Spleen (tissue), 7 donors: ENCODE measurements around the gene PRKCZ.

ENCODE experiments used
- POLR2A ChIP-seq, 3 donors: fragments of 450-650 bp; IDR thresholded peaks; one replicate each; pipeline ENCODE4 v1.5.1; 2017; ENCODE audit warnings: antibody characterized with exemption in 3 of 3, mild to moderate bottlenecking in 1 of 3
- POLR2AphosphoS5 ChIP-seq, 3 donors: sonication (generic); formaldehyde crosslinking; IDR thresholded peaks; one replicate each; pipeline ENCODE4 v1.5.1; 2017; ENCODE audit warnings: antibody characterized with exemption in 3 of 3
- TF ChIP-seq, protein P1 (sequence below), 11 experiments: fragments of 200-600 bp in 7 of 11; fragments of 450-650 bp in 4 of 11; sonication (generic) in 4 of 11; IDR thresholded peaks in 8 of 11; conservative IDR thresholded peaks in 3 of 11; 1 replicate in 7 of 11; 2 replicates in 4 of 11; pipeline versions ENCODE4 v1.4.0 to v1.8.0; 2016 to 2021; ENCODE audit warnings: antibody characterized with exemption in 11 of 11, inconsistent platforms in 4 of 11, mild to moderate bottlenecking in 1 of 11
- donor health status: DM: no; HTN: no; CAD: no; lungs with moderate emphysema.
- donor health status: DM: no; HTN: no; CAD: no.
- donor health status: DM: no; HTN: no; CAD: no.

DNA sequence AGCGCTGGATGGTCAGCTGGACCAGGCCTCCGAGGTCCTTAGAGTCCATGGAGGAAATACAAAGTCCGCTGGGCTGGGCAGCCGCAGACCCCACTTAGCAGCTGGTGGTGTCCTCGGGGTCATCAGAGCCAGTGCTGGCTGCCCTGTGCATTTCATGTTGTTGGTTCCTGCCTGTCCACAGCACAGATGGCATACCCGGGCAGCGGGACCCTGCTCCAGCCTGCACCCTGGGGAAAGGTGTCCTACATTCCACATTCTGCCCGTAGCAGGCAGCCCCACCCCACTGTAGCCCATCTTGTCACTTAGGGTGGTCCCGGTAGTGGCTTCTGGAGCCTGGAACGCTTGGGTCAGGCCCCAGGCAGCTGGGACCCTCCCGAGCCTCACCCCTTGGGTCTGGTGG, 19.8 kb downstream of the PRKCZ start:
- TF ChIP-seq POLR2A (IDR thresholded peaks at IDR 0.05) (no peak), POLR2AphosphoS5 (IDR thresholded peaks at IDR 0.05) (no peak)
- TF ChIP-seq, protein P1, sequence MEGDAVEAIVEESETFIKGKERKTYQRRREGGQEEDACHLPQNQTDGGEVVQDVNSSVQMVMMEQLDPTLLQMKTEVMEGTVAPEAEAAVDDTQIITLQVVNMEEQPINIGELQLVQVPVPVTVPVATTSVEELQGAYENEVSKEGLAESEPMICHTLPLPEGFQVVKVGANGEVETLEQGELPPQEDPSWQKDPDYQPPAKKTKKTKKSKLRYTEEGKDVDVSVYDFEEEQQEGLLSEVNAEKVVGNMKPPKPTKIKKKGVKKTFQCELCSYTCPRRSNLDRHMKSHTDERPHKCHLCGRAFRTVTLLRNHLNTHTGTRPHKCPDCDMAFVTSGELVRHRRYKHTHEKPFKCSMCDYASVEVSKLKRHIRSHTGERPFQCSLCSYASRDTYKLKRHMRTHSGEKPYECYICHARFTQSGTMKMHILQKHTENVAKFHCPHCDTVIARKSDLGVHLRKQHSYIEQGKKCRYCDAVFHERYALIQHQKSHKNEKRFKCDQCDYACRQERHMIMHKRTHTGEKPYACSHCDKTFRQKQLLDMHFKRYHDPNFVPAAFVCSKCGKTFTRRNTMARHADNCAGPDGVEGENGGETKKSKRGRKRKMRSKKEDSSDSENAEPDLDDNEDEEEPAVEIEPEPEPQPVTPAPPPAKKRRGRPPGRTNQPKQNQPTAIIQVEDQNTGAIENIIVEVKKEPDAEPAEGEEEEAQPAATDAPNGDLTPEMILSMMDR (IDR thresholded peaks at IDR 0.05 in 8 of 11, conservative IDR thresholded peaks at IDR 0.05 in 3 of 11) = no peak
